Measurements from ENCODE around the gene UBQLN3.

DNA sequence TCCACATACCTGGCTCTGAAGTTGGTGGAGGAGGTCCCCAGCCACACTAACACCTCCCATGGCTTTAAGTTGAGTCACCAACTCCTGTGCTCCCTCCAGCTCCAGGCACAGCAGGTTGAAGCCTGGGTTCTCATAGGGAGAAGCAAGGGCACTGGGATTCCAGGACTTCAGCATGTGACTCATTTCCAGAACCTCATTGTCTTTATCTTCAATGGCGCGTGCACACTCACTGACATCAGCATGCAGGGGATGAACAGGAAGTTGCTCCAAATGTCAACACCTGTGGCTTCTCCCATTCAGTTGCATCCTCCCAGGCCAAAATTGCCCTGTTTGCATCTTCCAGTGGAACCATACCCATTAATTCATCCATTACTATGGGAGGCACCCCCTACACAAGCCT, 12.6 kb upstream of the UBQLN3 start:
- no peak for TF ChIP-seq ZNF169 (tag by site-specific recombination; IDR thresholded peaks at IDR 0.05)
- TF ChIP-seq ZNF768 (tag by site-specific recombination; IDR thresholded peaks at IDR 0.05): no peak
- no peak for TF ChIP-seq YY1 (tag by site-specific recombination; IDR thresholded peaks at IDR 0.05)
- TF ChIP-seq, protein P1, sequence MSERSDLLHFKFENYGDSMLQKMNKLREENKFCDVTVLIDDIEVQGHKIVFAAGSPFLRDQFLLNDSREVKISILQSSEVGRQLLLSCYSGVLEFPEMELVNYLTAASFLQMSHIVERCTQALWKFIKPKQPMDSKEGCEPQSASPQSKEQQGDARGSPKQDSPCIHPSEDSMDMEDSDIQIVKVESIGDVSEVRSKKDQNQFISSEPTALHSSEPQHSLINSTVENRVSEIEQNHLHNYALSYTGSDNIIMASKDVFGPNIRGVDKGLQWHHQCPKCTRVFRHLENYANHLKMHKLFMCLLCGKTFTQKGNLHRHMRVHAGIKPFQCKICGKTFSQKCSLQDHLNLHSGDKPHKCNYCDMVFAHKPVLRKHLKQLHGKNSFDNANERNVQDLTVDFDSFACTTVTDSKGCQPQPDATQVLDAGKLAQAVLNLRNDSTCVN (tag by site-specific recombination; optimal IDR thresholded peaks at IDR 0.05): no peak
- TF ChIP-seq GLI2 (tag by site-specific recombination; IDR thresholded peaks at IDR 0.05; ENCODE audit: borderline replicate concordance, low read depth): no peak
- no peak for TF ChIP-seq ZNF473 (tag by site-specific recombination; IDR thresholded peaks at IDR 0.05)
- TF ChIP-seq, protein P2, sequence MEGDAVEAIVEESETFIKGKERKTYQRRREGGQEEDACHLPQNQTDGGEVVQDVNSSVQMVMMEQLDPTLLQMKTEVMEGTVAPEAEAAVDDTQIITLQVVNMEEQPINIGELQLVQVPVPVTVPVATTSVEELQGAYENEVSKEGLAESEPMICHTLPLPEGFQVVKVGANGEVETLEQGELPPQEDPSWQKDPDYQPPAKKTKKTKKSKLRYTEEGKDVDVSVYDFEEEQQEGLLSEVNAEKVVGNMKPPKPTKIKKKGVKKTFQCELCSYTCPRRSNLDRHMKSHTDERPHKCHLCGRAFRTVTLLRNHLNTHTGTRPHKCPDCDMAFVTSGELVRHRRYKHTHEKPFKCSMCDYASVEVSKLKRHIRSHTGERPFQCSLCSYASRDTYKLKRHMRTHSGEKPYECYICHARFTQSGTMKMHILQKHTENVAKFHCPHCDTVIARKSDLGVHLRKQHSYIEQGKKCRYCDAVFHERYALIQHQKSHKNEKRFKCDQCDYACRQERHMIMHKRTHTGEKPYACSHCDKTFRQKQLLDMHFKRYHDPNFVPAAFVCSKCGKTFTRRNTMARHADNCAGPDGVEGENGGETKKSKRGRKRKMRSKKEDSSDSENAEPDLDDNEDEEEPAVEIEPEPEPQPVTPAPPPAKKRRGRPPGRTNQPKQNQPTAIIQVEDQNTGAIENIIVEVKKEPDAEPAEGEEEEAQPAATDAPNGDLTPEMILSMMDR (tag by site-specific recombination; IDR thresholded peaks at IDR 0.05): no peak
- no peak for TF ChIP-seq ZNF121 (tag by site-specific recombination; IDR thresholded peaks at IDR 0.05)

Measured in HEK293 (cell line).